Tibial nerve (tissue), 4 donors: ENCODE data around the gene DCDC2C. TPM values are rescaled to one million over a fixed set of nuclear protein-coding genes. Genes with fewer than 3 reads are reported as not detected.

Source experiments
- DNase-seq, 2 donors: peaks; one replicate each; pipeline ENCODE4 v3.0.0-alpha.2; 2019; ENCODE audit warnings: low spot score in 2 of 2
- H3K27ac ChIP-seq, 4 donors: fragments of 200-600 bp; sonication (generic) in 3 of 4; one replicate each; pipeline ENCODE4 v1.5.1; 2017 to 2019; ENCODE audit warnings: mild to moderate bottlenecking in 1 of 4
- H3K27me3 ChIP-seq, 2 donors: fragments of 200-600 bp; sonication (generic) in 1 of 2; one replicate each; pipeline versions ENCODE4 v1.5.1 to v1.6.0; 2017 to 2019
- H3K36me3 ChIP-seq, 3 donors: fragments of 200-600 bp; sonication (generic); one replicate each; pipeline ENCODE4 v1.5.1; 2018 to 2019
- H3K4me1 ChIP-seq, 4 donors: fragments of 200-600 bp; sonication (generic) in 3 of 4; one replicate each; pipeline ENCODE4 v1.5.1; 2017 to 2019
- H3K4me3 ChIP-seq, 4 donors: fragments of 200-600 bp; sonication (generic) in 3 of 4; one replicate each; pipeline ENCODE4 v1.5.1; 2017 to 2019; ENCODE audit warnings: mild to moderate bottlenecking in 1 of 4, moderate library complexity in 1 of 4
- H3K9me3 ChIP-seq, 4 donors: fragments of 200-600 bp; sonication (generic) in 3 of 4; one replicate each; pipeline ENCODE4 v1.5.1; 2017 to 2019
- EP300 ChIP-seq, 2 donors: sonication (generic); formaldehyde crosslinking; IDR thresholded peaks; one replicate each; pipeline ENCODE4 v1.6.1; 2017; ENCODE audit warnings: antibody characterized with exemption in 2 of 2, mild to moderate bottlenecking in 1 of 2
- POLR2A ChIP-seq, 2 donors: fragments of 450-650 bp; IDR thresholded peaks; one replicate each; pipeline ENCODE4 v1.6.1; 2017; ENCODE audit warnings: antibody characterized with exemption in 2 of 2, mild to moderate bottlenecking in 2 of 2, moderate library complexity in 2 of 2
- WGBS, 2 donors: methylation state at CpG; one replicate each; pipeline ENCODE4 v1.1.5; 2018; 5-methylcytosine and 5-hydroxymethylcytosine counted together
- total RNA-seq, 4 donors: library from RNA; depleted of rRNA; stranded (reverse); fragments of >200 nt; gene quantifications; one replicate each; pipeline ENCODE4 v1.1.0, GENCODE V29; 2016
- TF ChIP-seq, protein P1 (sequence below), 5 experiments: fragments of 200-600 bp in 3 of 5; fragments of 450-650 bp in 2 of 5; sonication (generic) in 3 of 5; IDR thresholded peaks; one replicate each; pipeline ENCODE4 v1.5.1; 2016 to 2019; ENCODE audit warnings: antibody characterized with exemption in 5 of 5, mild to moderate bottlenecking in 3 of 5, moderate library complexity in 2 of 5

Gene DCDC2C
- total RNA-seq, 4 donors from 2014 or later, result 2.9 to 22.3 (median 5.6) TPM

DNA sequence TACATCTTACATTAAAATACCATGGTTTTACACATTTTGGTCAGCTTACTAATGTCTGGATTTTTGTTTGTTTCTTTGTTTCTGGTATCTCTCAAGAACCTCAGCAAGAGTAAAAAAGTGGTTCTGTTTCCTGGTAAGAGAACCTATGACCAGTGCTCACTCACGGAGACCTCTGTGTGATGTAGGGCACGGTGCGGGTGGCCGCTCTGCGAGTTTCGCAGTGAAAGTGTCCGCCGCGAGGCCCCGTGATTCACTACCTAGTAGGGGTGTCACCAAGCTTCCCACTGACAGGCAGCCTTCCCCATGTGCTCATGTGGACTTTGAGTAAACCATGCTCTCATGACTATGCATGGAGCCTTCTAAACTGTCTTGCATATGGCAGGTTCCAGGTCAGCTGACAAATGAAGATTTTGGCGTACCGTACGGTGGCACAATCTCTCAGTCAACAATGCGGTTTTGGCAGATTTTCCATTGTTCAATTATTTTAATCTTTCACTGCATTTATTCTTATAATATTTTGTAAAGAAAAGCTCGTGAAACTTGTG is 137.3 kb downstream of the DCDC2C start:
- 94% methylated on average over 15 of the region's 15 CpGs for WGBS, 2 donors

DNA sequence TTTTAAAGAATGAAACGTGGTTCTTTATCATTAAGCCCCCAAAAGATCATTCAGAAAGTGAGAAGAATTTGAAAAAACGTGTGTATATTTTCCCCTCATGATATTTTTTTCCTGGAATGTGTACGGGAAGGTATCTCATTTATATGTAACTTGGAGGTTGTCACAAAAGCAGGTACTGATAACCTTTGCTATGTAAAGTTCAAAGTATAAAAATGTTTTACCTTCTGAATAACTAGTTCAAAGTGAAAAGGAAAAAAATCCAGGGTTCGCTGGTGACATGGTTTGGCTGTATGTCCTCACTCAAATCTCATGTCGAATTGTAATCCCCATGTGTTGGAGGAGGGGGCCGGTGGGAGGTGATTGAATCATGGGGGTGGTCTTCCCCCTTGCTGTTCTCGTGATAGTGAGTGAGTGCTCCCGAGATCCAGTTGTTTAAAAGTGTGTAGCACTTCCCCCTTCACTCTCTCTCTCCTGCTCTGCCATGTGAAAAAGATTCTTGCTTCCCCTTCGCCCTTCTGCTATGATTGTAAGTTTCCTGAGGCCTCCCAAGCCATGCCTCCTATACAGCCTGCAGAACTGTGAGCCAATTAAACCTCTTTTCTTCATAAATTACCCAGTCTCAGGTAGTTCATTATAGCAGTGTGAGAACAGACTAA is 144.2 kb downstream of the DCDC2C start:
- TF ChIP-seq EP300 (IDR thresholded peaks at IDR 0.05) (no peak), POLR2A (IDR thresholded peaks at IDR 0.05) (no peak)
- TF ChIP-seq, protein P1, sequence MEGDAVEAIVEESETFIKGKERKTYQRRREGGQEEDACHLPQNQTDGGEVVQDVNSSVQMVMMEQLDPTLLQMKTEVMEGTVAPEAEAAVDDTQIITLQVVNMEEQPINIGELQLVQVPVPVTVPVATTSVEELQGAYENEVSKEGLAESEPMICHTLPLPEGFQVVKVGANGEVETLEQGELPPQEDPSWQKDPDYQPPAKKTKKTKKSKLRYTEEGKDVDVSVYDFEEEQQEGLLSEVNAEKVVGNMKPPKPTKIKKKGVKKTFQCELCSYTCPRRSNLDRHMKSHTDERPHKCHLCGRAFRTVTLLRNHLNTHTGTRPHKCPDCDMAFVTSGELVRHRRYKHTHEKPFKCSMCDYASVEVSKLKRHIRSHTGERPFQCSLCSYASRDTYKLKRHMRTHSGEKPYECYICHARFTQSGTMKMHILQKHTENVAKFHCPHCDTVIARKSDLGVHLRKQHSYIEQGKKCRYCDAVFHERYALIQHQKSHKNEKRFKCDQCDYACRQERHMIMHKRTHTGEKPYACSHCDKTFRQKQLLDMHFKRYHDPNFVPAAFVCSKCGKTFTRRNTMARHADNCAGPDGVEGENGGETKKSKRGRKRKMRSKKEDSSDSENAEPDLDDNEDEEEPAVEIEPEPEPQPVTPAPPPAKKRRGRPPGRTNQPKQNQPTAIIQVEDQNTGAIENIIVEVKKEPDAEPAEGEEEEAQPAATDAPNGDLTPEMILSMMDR (IDR thresholded peaks at IDR 0.05), result no peak
- no peaks in the 10 kb centered on the region for H3K27me3 ChIP-seq
- H3K4me1 ChIP-seq, result no peaks in the 10 kb centered on the region
- H3K27ac ChIP-seq, result no peak overlapping the region
- no peak overlapping the region for H3K4me3 ChIP-seq
- H3K9me3 ChIP-seq, result peaks cover 0 to 2% (median 0%) of the 10 kb centered on the region in 4 donors
- no peaks in the 10 kb centered on the region for H3K36me3 ChIP-seq
- no peak for DNase-seq
- 67 to 79% methylated on average over 9 of the region's 9 CpGs for WGBS, 2 donors

More for the DNA sequence above, 137.3 kb downstream of the DCDC2C start:
- Histone ChIP-seq H3K36me3 (no peaks in the 10 kb centered on the region), H3K9me3 (no peaks in the 10 kb centered on the region), H3K27ac (no peak overlapping the region), H3K4me3 (no peak overlapping the region), H3K27me3 (no peaks in the 10 kb centered on the region), H3K4me1 (peaks cover 0 to 15% (median 0%) of the 10 kb centered on the region in 4 donors)
- TF ChIP-seq, protein P1 (IDR thresholded peaks at IDR 0.05), result no peak
- TF ChIP-seq POLR2A (IDR thresholded peaks at IDR 0.05) (no peak), EP300 (IDR thresholded peaks at IDR 0.05) (no peak)
- no peak for DNase-seq

DNA sequence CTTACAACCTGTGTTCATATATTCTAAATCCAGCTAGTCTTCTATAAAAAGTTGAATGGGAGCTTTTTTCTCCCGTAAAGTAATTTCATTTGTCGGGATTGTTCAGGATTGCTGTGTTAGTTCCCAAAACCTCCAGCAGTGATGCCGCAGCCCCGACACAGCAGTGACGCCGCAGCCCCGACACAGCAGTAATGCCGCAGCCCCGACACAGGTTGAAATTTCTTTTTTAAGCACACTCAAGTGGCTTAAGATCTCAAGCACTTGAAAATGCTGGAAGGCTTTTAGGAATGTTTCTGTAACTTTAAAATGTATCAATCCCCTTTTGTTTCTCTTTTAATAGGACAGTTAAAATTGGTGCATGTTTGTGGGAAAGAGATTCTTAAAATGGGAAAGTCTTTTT is 145.4 kb downstream of the DCDC2C start:
- TF ChIP-seq POLR2A (IDR thresholded peaks at IDR 0.05), result no peak
- no peak overlapping the region for H3K4me3 ChIP-seq
- no peaks in the 10 kb centered on the region for H3K4me1 ChIP-seq
- no peaks in the 10 kb centered on the region for H3K27me3 ChIP-seq
- peaks cover 0 to 14% (median 0%) of the 10 kb centered on the region in 4 donors for H3K9me3 ChIP-seq
- no peaks in the 10 kb centered on the region for H3K36me3 ChIP-seq
- WGBS, 2 donors, result 85 to 86% methylated on average over 9 of the region's 9 CpGs
- H3K27ac ChIP-seq, result no peak overlapping the region
- no peak for DNase-seq

DNA sequence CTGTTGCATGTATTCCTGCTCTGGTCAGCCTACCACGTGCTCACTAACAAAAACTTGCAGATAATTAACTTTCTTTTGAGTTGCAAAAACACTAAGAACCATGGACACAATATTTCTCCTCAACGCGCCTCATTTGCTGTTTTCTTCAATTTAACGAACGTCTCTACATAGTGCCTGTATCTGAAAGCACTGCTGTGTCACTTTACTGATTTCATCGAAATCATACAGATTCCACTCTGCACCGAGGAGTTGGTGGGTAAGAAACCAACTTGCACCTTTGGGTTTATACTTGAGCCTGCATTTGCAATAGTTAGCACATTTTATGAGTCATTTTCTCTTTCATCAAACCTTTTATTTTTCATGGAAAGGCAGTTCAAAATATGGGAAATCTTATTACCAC is 145.8 kb downstream of the DCDC2C start:
- Histone ChIP-seq H3K27me3 (no peaks in the 10 kb centered on the region), H3K27ac (no peak overlapping the region)
- WGBS, 2 donors, result 73 to 80% methylated on average over 7 of the region's 7 CpGs

DNA sequence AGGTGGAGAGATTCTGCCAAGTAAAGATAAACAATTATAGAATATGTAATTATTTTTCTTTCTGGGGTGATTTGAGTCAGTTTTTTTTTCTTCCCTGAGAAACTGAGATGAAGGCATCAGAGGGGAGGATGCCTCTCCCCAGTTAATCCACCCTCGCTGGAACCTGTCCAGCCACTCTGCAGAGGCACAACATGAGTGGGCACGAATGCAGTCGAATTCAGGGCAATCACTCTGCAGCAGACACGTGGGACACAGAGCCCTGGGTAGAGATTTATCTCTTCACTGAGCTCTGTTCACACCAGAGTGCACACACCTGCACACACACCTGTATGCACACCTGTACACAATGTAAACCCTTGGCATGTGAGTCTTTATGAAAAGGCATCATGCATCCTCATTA is 154.2 kb downstream of the DCDC2C start:
- H3K36me3 ChIP-seq, result no peaks in the 10 kb centered on the region
- no peak overlapping the region for H3K27ac ChIP-seq
- H3K4me1 ChIP-seq, result no peaks in the 10 kb centered on the region
- no peak overlapping the region for H3K4me3 ChIP-seq
- DNase-seq, result no peak
- WGBS, 2 donors, result 62 to 77% methylated on average over 4 of the region's 4 CpGs
- H3K27me3 ChIP-seq, result no peaks in the 10 kb centered on the region
- no peak for TF ChIP-seq POLR2A (IDR thresholded peaks at IDR 0.05)
- TF ChIP-seq EP300 (IDR thresholded peaks at IDR 0.05), result no peak
- TF ChIP-seq, protein P1 (IDR thresholded peaks at IDR 0.05), result no peak
- peaks cover 0 to 15% (median 0%) of the 10 kb centered on the region in 4 donors for H3K9me3 ChIP-seq

More for the DNA sequence above, 145.8 kb downstream of the DCDC2C start:
- no peaks in the 10 kb centered on the region for H3K36me3 ChIP-seq
- no peak for DNase-seq
- TF ChIP-seq, protein P1 (IDR thresholded peaks at IDR 0.05), result no peak
- TF ChIP-seq EP300 (IDR thresholded peaks at IDR 0.05) (no peak), POLR2A (IDR thresholded peaks at IDR 0.05) (no peak)
- no peaks in the 10 kb centered on the region for H3K4me1 ChIP-seq
- H3K9me3 ChIP-seq, result peaks cover 0 to 18% (median 0%) of the 10 kb centered on the region in 4 donors
- H3K4me3 ChIP-seq, result no peak overlapping the region
